Neuronal stem cell (in vitro differentiated cells): ENCODE measurements around the gene HDAC9.

Source experiments
- DNase-seq: peaks from one replicate; pipeline ENCODE4 v3.0.0-alpha.2; 2013; ENCODE audit warnings: low spot score
- H2AFZ ChIP-seq: one replicate; pipeline ENCODE4 v1.6.1; 2013; ENCODE audit warnings: mild to moderate bottlenecking, low read length, inconsistent platforms
- H2AK5ac ChIP-seq: 2 replicates; pipeline ENCODE4 v1.6.1; 2013; ENCODE audit warnings: low read depth, mild to moderate bottlenecking, inconsistent platforms, low read length, moderate library complexity, mixed read lengths
- H2BK120ac ChIP-seq: 2 replicates; pipeline ENCODE4 v1.6.1; 2013; ENCODE audit warnings: low read depth, mild to moderate bottlenecking, inconsistent platforms, low read length, moderate library complexity, mixed read lengths
- H2BK12ac ChIP-seq: one replicate; pipeline ENCODE4 v1.6.1; 2013; ENCODE audit warnings: low read length, inconsistent platforms
- H2BK15ac ChIP-seq: 2 replicates; pipeline ENCODE4 v1.6.1; 2013; ENCODE audit warnings: mild to moderate bottlenecking, low read length, inconsistent platforms, mixed read lengths
- H2BK5ac ChIP-seq: one replicate; pipeline ENCODE4 v1.6.1; 2013; ENCODE audit warnings: inconsistent platforms, mild to moderate bottlenecking, low read length, moderate library complexity
- H3K14ac ChIP-seq: one replicate; pipeline ENCODE4 v1.6.1; 2013; ENCODE audit warnings: low read length, inconsistent platforms
- H3K18ac ChIP-seq: 2 replicates; pipeline ENCODE4 v1.6.1; 2013; ENCODE audit warnings: low read length, inconsistent platforms
- H3K23ac ChIP-seq: 2 replicates; pipeline ENCODE4 v1.6.1; 2013; ENCODE audit warnings: low read depth, mild to moderate bottlenecking, mixed read lengths, low read length, inconsistent platforms; ENCODE audit not compliant: poor library complexity
- H3K27ac ChIP-seq: replicated peaks from 3 replicates; pipeline ENCODE4 v1.5.1; 2013; ENCODE audit warnings: low read length, inconsistent platforms
- H3K27me3 ChIP-seq, 3 experiments: 2 replicates each; pipeline ENCODE4 v1.6.1; 2013; ENCODE audit warnings: low read length in 3 of 3, mild to moderate bottlenecking in 2 of 3, inconsistent platforms in 1 of 3, low read depth in 1 of 3, mixed read lengths in 1 of 3, moderate library complexity in 1 of 3; ENCODE audit not compliant: control insufficient read depth in 3 of 3, insufficient read depth in 3 of 3
- H3K36me3 ChIP-seq, 2 donors: replicated peaks in 1 of 2; 2 replicates each; pipeline ENCODE4 v1.6.1; 2013; ENCODE audit warnings: low read length in 2 of 2; ENCODE audit not compliant: control insufficient read depth in 2 of 2, insufficient read depth in 2 of 2
- H3K4ac ChIP-seq: 2 replicates; pipeline ENCODE4 v1.6.1; 2013; ENCODE audit warnings: inconsistent platforms, mild to moderate bottlenecking, low read length, moderate library complexity
- H3K4me1 ChIP-seq, 2 donors: 1 replicate in 1 of 2; 2 replicates in 1 of 2; pipeline ENCODE4 v1.6.1; 2013; ENCODE audit warnings: low read length in 2 of 2, low read depth in 1 of 2; ENCODE audit not compliant: control insufficient read depth in 2 of 2, insufficient read depth in 1 of 2
- H3K4me2 ChIP-seq: one replicate; pipeline ENCODE4 v1.6.1; 2013; ENCODE audit warnings: mild to moderate bottlenecking, low read length, inconsistent platforms; ENCODE audit not compliant: insufficient read depth, poor library complexity, severe bottlenecking
- H3K4me3 ChIP-seq, 2 donors: 2 replicates each; pipeline ENCODE4 v1.5.1; 2013; ENCODE audit warnings: low read length in 2 of 2, mild to moderate bottlenecking in 2 of 2, inconsistent platforms in 1 of 2, moderate library complexity in 1 of 2
- H3K79me1 ChIP-seq: one replicate; pipeline ENCODE4 v1.6.1; 2013; ENCODE audit warnings: low read depth, mild to moderate bottlenecking, inconsistent platforms, low read length, moderate library complexity
- H3K9ac ChIP-seq: one replicate; pipeline ENCODE4 v1.6.1; 2013; ENCODE audit warnings: mild to moderate bottlenecking, low read depth, low read length, inconsistent platforms; ENCODE audit not compliant: poor library complexity
- H3K9me3 ChIP-seq, 2 donors: replicated peaks in 1 of 2; 2 replicates each; pipeline versions ENCODE3 to v1.6.1; 2013; ENCODE audit warnings: low read length in 2 of 2, mild to moderate bottlenecking in 2 of 2, inconsistent platforms in 1 of 2, low read depth in 1 of 2, mixed read lengths in 1 of 2, moderate library complexity in 1 of 2; ENCODE audit not compliant: control insufficient read depth in 2 of 2, insufficient read depth in 1 of 2
- H4K8ac ChIP-seq: one replicate; pipeline ENCODE4 v1.6.1; 2013; ENCODE audit warnings: low read depth, mild to moderate bottlenecking, inconsistent platforms, low read length, moderate library complexity
- H4K91ac ChIP-seq: one replicate; pipeline ENCODE4 v1.6.1; 2013; ENCODE audit warnings: low read length, low read depth, mild to moderate bottlenecking, inconsistent platforms; ENCODE audit not compliant: poor library complexity
- WGBS, 2 donors: extraction: QIAGEN DNeasy Blood & Tissue Kit; methylation state at CpG; one replicate each; pipeline ENCODE4 v1.1.7; 2013; ENCODE audit warnings: missing lambda C conversion rate in 2 of 2, mixed read lengths in 1 of 2; ENCODE audit not compliant: insufficient read length in 2 of 2, insufficient replicate concordance in 1 of 2; ENCODE audit errors: extremely low coverage in 2 of 2; 5-methylcytosine and 5-hydroxymethylcytosine counted together

The HDAC9 gene

DNA sequence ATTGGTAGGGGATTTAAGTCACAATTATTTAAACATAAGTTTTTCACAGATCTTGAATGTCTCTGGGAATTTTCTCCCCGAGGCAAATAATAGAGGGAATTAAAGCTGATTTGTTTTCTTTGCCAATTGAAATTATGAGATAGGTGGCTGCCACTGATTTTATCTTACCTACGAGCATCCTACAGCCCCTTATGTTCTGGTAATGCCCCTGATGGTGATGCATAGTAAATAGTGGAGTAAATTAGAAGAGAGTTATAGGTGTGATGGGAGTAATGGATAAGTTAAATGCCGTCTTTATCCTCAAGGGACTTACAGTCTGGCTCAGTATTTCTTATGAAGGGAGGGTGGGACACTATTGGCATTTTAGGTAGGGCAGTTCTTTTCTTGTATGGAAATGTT is 58.1 kb downstream of the HDAC9 start:
- Histone ChIP-seq H3K27ac (no peak overlapping the region), H3K27me3 (no peaks in the 10 kb centered on the region), H3K18ac (no peak overlapping the region), H2BK12ac (no peak overlapping the region), H3K36me3 (no peaks in the 10 kb centered on the region), H3K4ac (no peak overlapping the region), H2BK5ac (no peak overlapping the region), H3K4me2 (no peak overlapping the region), H3K23ac (no peak overlapping the region), H2BK120ac (no peak overlapping the region), H3K4me1 (no peaks in the 10 kb centered on the region), H4K91ac (no peak overlapping the region), H2BK15ac (no peak overlapping the region), H3K4me3 (no peak overlapping the region), H2AFZ (no peak overlapping the region), H4K8ac (no peak overlapping the region), H3K14ac (no peak overlapping the region), H2AK5ac (no peak overlapping the region), H3K79me1 (no peaks in the 10 kb centered on the region), H3K9me3 (no peaks in the 10 kb centered on the region), H3K9ac (no peak overlapping the region)
- 100% methylated on average over 1 of the region's 3 CpGs; no CpG with 5 or more reads in 1 of the 2 donors for WGBS, 2 donors
- DNase-seq = no peak

DNA sequence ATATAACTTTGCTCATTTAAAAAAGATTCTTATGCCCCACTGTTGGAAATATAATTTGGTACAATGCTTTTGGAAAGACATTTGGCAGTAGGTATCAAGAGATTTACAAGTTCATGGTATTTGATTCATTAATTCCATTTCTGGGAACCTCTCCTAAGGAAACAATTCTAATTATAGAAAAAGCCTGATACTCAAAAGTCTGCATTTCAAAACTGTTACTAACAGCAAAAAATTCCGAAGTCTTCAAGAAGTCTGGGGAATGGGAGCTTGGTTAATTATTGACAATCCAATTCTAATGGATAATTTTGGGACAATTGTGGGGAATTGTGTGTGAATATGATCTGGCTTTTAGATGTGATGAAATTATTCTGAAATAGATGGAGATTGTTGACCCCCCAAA is 59.6 kb downstream of the HDAC9 start:
- Histone ChIP-seq H3K23ac (no peak overlapping the region), H3K4me1 (peaks cover 0 to 1% of the 10 kb centered on the region in 2 donors), H3K18ac (no peak overlapping the region), H3K4ac (no peak overlapping the region), H2BK12ac (no peak overlapping the region), H2BK120ac (no peak overlapping the region), H2BK5ac (no peak overlapping the region), H3K27ac (no peak overlapping the region), H3K9ac (no peak overlapping the region), H4K8ac (no peak overlapping the region), H3K79me1 (no peaks in the 10 kb centered on the region), H3K4me3 (no peak overlapping the region), H3K14ac (no peak overlapping the region), H3K9me3 (no peaks in the 10 kb centered on the region), H2AFZ (no peak overlapping the region), H3K36me3 (no peaks in the 10 kb centered on the region), H3K4me2 (no peak overlapping the region), H2AK5ac (no peak overlapping the region), H4K91ac (no peak overlapping the region), H3K27me3 (no peaks in the 10 kb centered on the region), H2BK15ac (no peak overlapping the region)
- no CpG with 5 or more reads among the region's 1 CpG for WGBS, 2 donors
- no peak for DNase-seq

DNA sequence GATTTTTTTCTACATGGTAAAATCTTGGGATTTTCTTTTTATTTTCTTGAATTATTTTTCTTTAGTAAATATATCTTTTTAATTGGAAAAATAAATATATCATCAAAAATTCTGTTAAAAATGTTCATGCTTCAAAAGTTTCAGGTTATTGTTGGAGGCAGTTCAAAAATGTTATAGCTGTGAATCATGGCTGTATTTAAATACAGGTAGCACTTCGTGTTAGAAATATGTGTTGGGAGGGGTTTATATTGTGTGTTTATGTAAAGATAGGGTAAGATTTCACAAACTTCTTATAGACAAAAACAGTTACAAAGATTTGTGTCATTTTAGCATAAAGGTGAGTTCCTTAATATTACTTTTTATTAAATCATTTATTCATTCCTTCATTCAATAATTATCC is 60.4 kb downstream of the HDAC9 start:
- no peak overlapping the region for H3K23ac ChIP-seq
- no peak overlapping the region for H3K27ac ChIP-seq
- peaks cover 0 to 1% of the 10 kb centered on the region in 2 donors for H3K4me1 ChIP-seq
- H3K14ac ChIP-seq = no peak overlapping the region
- H3K9ac ChIP-seq = no peak overlapping the region
- H3K4me2 ChIP-seq = no peak overlapping the region
- no peak overlapping the region for H2BK120ac ChIP-seq
- no peaks in the 10 kb centered on the region for H3K27me3 ChIP-seq
- H3K4me3 ChIP-seq = no peak overlapping the region
- H3K4ac ChIP-seq = no peak overlapping the region
- no peaks in the 10 kb centered on the region for H3K36me3 ChIP-seq
- H2BK12ac ChIP-seq = no peak overlapping the region
- H2BK15ac ChIP-seq = no peak overlapping the region
- no peak overlapping the region for H4K91ac ChIP-seq
- 100% methylated on average over 1 of the region's 1 CpG; no CpG with 5 or more reads in 1 of the 2 donors for WGBS, 2 donors
- H2AFZ ChIP-seq = no peak overlapping the region
- no peaks in the 10 kb centered on the region for H3K79me1 ChIP-seq
- H3K9me3 ChIP-seq = no peaks in the 10 kb centered on the region
- H2AK5ac ChIP-seq = no peak overlapping the region
- no peak overlapping the region for H4K8ac ChIP-seq
- no peak for DNase-seq
- no peak overlapping the region for H2BK5ac ChIP-seq
- no peak overlapping the region for H3K18ac ChIP-seq

DNA sequence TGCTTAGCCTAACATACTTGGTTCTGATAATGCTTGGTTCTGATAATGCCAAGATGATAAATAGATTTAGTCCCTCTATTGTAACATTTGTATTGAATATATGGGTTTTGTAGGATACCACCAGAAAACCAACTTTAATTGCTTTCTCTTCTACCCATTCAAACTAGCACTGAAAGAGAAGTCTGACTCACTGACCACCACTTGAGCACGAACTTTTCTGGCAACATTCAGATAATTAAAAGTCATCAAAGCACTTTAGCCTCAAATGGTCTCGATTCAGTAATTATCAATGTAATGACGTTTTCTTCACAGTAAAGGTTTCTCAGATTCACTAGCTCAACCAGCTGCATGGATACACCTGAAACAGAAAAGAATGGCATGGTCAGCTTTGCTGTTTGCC is 63.0 kb downstream of the HDAC9 start:
- Histone ChIP-seq H3K36me3 (no peaks in the 10 kb centered on the region), H4K8ac (no peak overlapping the region), H3K4ac (no peak overlapping the region), H3K4me3 (no peak overlapping the region), H2BK5ac (no peak overlapping the region), H3K27me3 (no peaks in the 10 kb centered on the region), H3K4me2 (no peak overlapping the region), H3K4me1 (peaks cover 0 to 1% of the 10 kb centered on the region in 2 donors), H3K9ac (no peak overlapping the region), H3K79me1 (no peaks in the 10 kb centered on the region), H3K14ac (no peak overlapping the region), H2AK5ac (no peak overlapping the region), H2BK12ac (no peak overlapping the region), H3K27ac (no peak overlapping the region), H3K9me3 (no peaks in the 10 kb centered on the region), H3K18ac (no peak overlapping the region), H2BK120ac (no peak overlapping the region), H3K23ac (no peak overlapping the region), H2BK15ac (no peak overlapping the region), H2AFZ (no peak overlapping the region), H4K91ac (no peak overlapping the region)
- DNase-seq = no peak
- no CpG with 5 or more reads among the region's 3 CpGs for WGBS, 2 donors
